OCI-LY3 (cell line): ENCODE measurements around the gene FOXI1.
"Not testable (repeated sequence)": the region's sequence is repeated elsewhere in the genome, so short reads cannot be mapped to it uniquely, and the experiment has no call there.

Experiments
- H2AFZ ChIP-seq: fragments of 200-600, 300-600 bp; shearing (Covaris generic); 2 replicates; pipeline ENCODE4 v1.6.0; 2014; ENCODE audit warnings: antibody characterized with exemption, low read depth, low read length
- H3K27ac ChIP-seq: fragments of 200-600, 300-600 bp; sonication (generic); 2 replicates; pipeline ENCODE4 v1.5.1; 2014; ENCODE audit warnings: mild to moderate bottlenecking, low read length, moderate library complexity, mixed read lengths
- H3K27me3 ChIP-seq: fragments of 200-600, 300-600 bp; sonication (generic); 2 replicates; pipeline ENCODE4 v1.6.1; 2014; ENCODE audit warnings: low read depth, low read length, mixed read lengths
- H3K36me3 ChIP-seq: fragments of 200-600, 300-600 bp; sonication (generic); replicated peaks from 2 replicates; pipeline ENCODE3; 2014; ENCODE audit warnings: low read depth, low read length, mixed read lengths
- H3K4me1 ChIP-seq: fragments of 300-600, 200-600 bp; sonication (generic); 2 replicates; pipeline ENCODE4 v1.6.1; 2014; ENCODE audit warnings: low read length, mixed read lengths
- H3K4me2 ChIP-seq: fragments of 200-600, 300-600 bp; sonication (generic); 2 replicates; pipeline ENCODE4 v1.6.1; 2014; ENCODE audit warnings: low read length, mixed read lengths
- H3K4me3 ChIP-seq: fragments of 300-600, 200-600 bp; sonication (generic); 2 replicates; pipeline ENCODE4 v1.5.1; 2014; ENCODE audit warnings: antibody characterized with exemption, mild to moderate bottlenecking, low read length, moderate library complexity
- H3K79me2 ChIP-seq: fragments of 300-600, 200-600 bp; shearing (Covaris generic); 2 replicates; pipeline ENCODE4 v1.6.1; 2014; ENCODE audit warnings: mild to moderate bottlenecking, low read length, mixed read lengths
- H3K9ac ChIP-seq: fragments of 300-600, 200-600 bp; shearing (Covaris generic); 2 replicates; pipeline ENCODE4 v1.6.0; 2014; ENCODE audit warnings: mild to moderate bottlenecking, low read length, moderate library complexity
- H3K9me3 ChIP-seq: fragments of 200-600, 300-600 bp; shearing (Covaris generic); 2 replicates; pipeline ENCODE4 v1.6.1; 2014; ENCODE audit warnings: low read length, mixed read lengths; ENCODE audit not compliant: insufficient read depth
- H4K20me1 ChIP-seq: fragments of 200-600, 300-600 bp; sonication (generic); 2 replicates; pipeline ENCODE4 v1.6.1; 2016; ENCODE audit warnings: low read length, mixed read lengths; ENCODE audit not compliant: insufficient read depth
- CTCF ChIP-seq: fragments of 200-600, 300-600 bp; sonication (generic); IDR thresholded peaks from 2 replicates; pipeline ENCODE4 v1.5.1; 2014; ENCODE audit warnings: antibody characterized with exemption, low read length, low read depth
- EZH2phosphoT487 ChIP-seq: fragments of 200-600 bp; shearing (Covaris generic); IDR thresholded peaks from 2 replicates; pipeline ENCODE4 v1.6.1; 2018; ENCODE audit warnings: antibody characterized with exemption, mixed run types, low read depth

The FOXI1 gene

GRCh38 chr5:170138273-170138672, 32.6 kb downstream of the FOXI1 start:
- H3K79me2 ChIP-seq = no peaks in the 10 kb centered on the region
- no peaks in the 10 kb centered on the region for H3K9me3 ChIP-seq
- H3K9ac ChIP-seq = no peak overlapping the region
- no peak overlapping the region for H3K27ac ChIP-seq
- H3K36me3 ChIP-seq = no peaks in the 10 kb centered on the region
- TF ChIP-seq CTCF (no peak), EZH2phosphoT487 (no peak)
- H4K20me1 ChIP-seq = no peaks in the 10 kb centered on the region
- peaks cover 6% of the 10 kb centered on the region for H3K27me3 ChIP-seq
- H2AFZ ChIP-seq = no peak overlapping the region
- no peak overlapping the region for H3K4me3 ChIP-seq
- H3K4me1 ChIP-seq = peaks cover 21% of the 10 kb centered on the region
- no peak overlapping the region for H3K4me2 ChIP-seq

- Histone ChIP-seq H3K4me1 (peaks cover 15% of the 10 kb centered on the region), H3K4me3 (no peak overlapping the region), H3K4me2 (no peak overlapping the region), H3K79me2 (no peaks in the 10 kb centered on the region), H2AFZ (no peak overlapping the region), H3K9ac (no peak overlapping the region), H3K36me3 (no peaks in the 10 kb centered on the region), H3K9me3 (no peaks in the 10 kb centered on the region), H3K27ac (no peak overlapping the region), H3K27me3 (peaks cover 6% of the 10 kb centered on the region), H4K20me1 (no peaks in the 10 kb centered on the region)
- TF ChIP-seq EZH2phosphoT487 (no peak), CTCF (no peak)
These were observed 34.2 kb downstream of the FOXI1 start for GRCh38 chr5:170139786-170140335.

GRCh38 chr5:170141196-170141595, 35.5 kb downstream of the FOXI1 start:
- not testable (repeated sequence) for H3K4me3 ChIP-seq, H3K9ac ChIP-seq, H3K79me2 ChIP-seq, H3K36me3 ChIP-seq, H3K27me3 ChIP-seq, H3K9me3 ChIP-seq, H2AFZ ChIP-seq, H3K27ac ChIP-seq, H4K20me1 ChIP-seq
- peak overlapping the region; percentile 21; the same call in 1 of the 2 replicates for H3K4me2 ChIP-seq
- H3K4me1 ChIP-seq = peaks cover 22% of the 10 kb centered on the region

GRCh38 chr5:170141636-170142035, 35.9 kb downstream of the FOXI1 start:
- no peak overlapping the region for H3K9ac ChIP-seq
- H3K4me2 ChIP-seq = peak overlapping the region; percentile 21; the same call in 1 of the 2 replicates
- H3K79me2 ChIP-seq = no peaks in the 10 kb centered on the region
- H3K9me3 ChIP-seq = no peaks in the 10 kb centered on the region
- no peak overlapping the region for H3K27ac ChIP-seq
- H3K36me3 ChIP-seq = no peaks in the 10 kb centered on the region
- TF ChIP-seq EZH2phosphoT487 (no peak), CTCF (no peak)
- H4K20me1 ChIP-seq = no peaks in the 10 kb centered on the region
- no peak overlapping the region for H2AFZ ChIP-seq
- no peak overlapping the region for H3K4me3 ChIP-seq
- peaks cover 6% of the 10 kb centered on the region for H3K27me3 ChIP-seq
- H3K4me1 ChIP-seq = peaks cover 22% of the 10 kb centered on the region

- Histone ChIP-seq H3K79me2 (no peaks in the 10 kb centered on the region), H3K27ac (no peak overlapping the region), H3K36me3 (no peaks in the 10 kb centered on the region), H3K27me3 (peaks cover 6% of the 10 kb centered on the region), H3K9me3 (no peaks in the 10 kb centered on the region), H4K20me1 (no peaks in the 10 kb centered on the region), H3K4me1 (peaks cover 22% of the 10 kb centered on the region), H3K9ac (no peak overlapping the region), H3K4me3 (no peak overlapping the region), H2AFZ (no peak overlapping the region), H3K4me2 (no peak overlapping the region)
- TF ChIP-seq EZH2phosphoT487 (no peak), CTCF (no peak)
These were observed 36.5 kb downstream of the FOXI1 start for GRCh38 chr5:170142196-170142595.
